ENCODE measurements around the gene POLR3E. TPM values are rescaled to one million over a fixed set of nuclear protein-coding genes. Genes with fewer than 3 reads are reported as not detected.

The POLR3E gene
- total RNA-seq, 1 experiment from 2014 or later: 95.2 TPM

GRCh38 chr16:22333457-22333994 lies 36.3 kb downstream of the POLR3E start:
- Mint-ChIP-seq H3K27me3 (ENCODE audit: unreplicated experiment) (no peaks in the 10 kb centered on the region), H3K36me3 (ENCODE audit: insufficient read depth, unreplicated experiment) (peaks cover 87% of the 10 kb centered on the region), H3K4me1 (ENCODE audit: low read depth, unreplicated experiment) (no peaks in the 10 kb centered on the region), H3K4me3 (ENCODE audit: low read depth, unreplicated experiment) (no peak overlapping the region), H3K27ac (ENCODE audit: unreplicated experiment) (no peak overlapping the region), H3K9me3 (ENCODE audit: low read depth, unreplicated experiment) (peaks cover 7% of the 10 kb centered on the region)
- CTCF ChIA-PET: interaction anchor here (0.7 kb wide), 2 partner anchors 61 to 69 kb away, joined by 3 to 4 read pairs; no protein-coding TSS in a partner anchor
- BruUV-seq (replicated peaks): no TSS peak
- TF ChIP-seq CTCF (IDR thresholded peaks at IDR 0.05; ENCODE audit: unreplicated experiment): no peak
- no peak for DNase-seq
- intact Hi-C loops (cut with micrococcal nuclease; ENCODE audit: unreplicated experiment): no loop called here

GRCh38 chr16:22335668-22336246 lies 38.5 kb downstream of the POLR3E start:
- CTCF ChIA-PET: interaction anchor here (0.7 kb wide), 1 partner anchor 17 kb away, joined by 3 read pairs; no protein-coding TSS in a partner anchor
- no peak for TF ChIP-seq CTCF (IDR thresholded peaks at IDR 0.05; ENCODE audit: unreplicated experiment)

GRCh38 chr16:22336581-22336980 lies 39.4 kb downstream of the POLR3E start:
- peaks cover 11% of the 10 kb centered on the region for H3K9me3 Mint-ChIP-seq (ENCODE audit: low read depth, unreplicated experiment)
- peaks cover 89% of the 10 kb centered on the region for H3K36me3 Mint-ChIP-seq (ENCODE audit: insufficient read depth, unreplicated experiment)
- no peak for TF ChIP-seq CTCF (IDR thresholded peaks at IDR 0.05; ENCODE audit: unreplicated experiment)
- BruUV-seq (replicated peaks): no TSS peak
- intact Hi-C loops (cut with micrococcal nuclease; ENCODE audit: unreplicated experiment): no loop called here
- DNase-seq: no peak
- H3K27ac Mint-ChIP-seq (ENCODE audit: unreplicated experiment): no peak overlapping the region
- no peaks in the 10 kb centered on the region for H3K27me3 Mint-ChIP-seq (ENCODE audit: unreplicated experiment)
- H3K4me1 Mint-ChIP-seq (ENCODE audit: low read depth, unreplicated experiment): no peaks in the 10 kb centered on the region
- CTCF ChIA-PET: interaction anchor here (0.7 kb wide), 1 partner anchor 16 kb away, joined by 3 read pairs; no protein-coding TSS in a partner anchor
- no peak overlapping the region for H3K4me3 Mint-ChIP-seq (ENCODE audit: low read depth, unreplicated experiment)

More at GRCh38 chr16:22335668-22336246, 38.5 kb downstream of the POLR3E start:
- H3K36me3 Mint-ChIP-seq (ENCODE audit: insufficient read depth, unreplicated experiment): peaks cover 87% of the 10 kb centered on the region
- no peak for DNase-seq
- H3K9me3 Mint-ChIP-seq (ENCODE audit: low read depth, unreplicated experiment): peaks cover 11% of the 10 kb centered on the region
- H3K27ac Mint-ChIP-seq (ENCODE audit: unreplicated experiment): no peak overlapping the region
- no TSS peak for BruUV-seq (replicated peaks)
- H3K4me3 Mint-ChIP-seq (ENCODE audit: low read depth, unreplicated experiment): no peak overlapping the region
- H3K4me1 Mint-ChIP-seq (ENCODE audit: low read depth, unreplicated experiment): no peaks in the 10 kb centered on the region
- intact Hi-C loops (cut with micrococcal nuclease; ENCODE audit: unreplicated experiment): no loop called here
- H3K27me3 Mint-ChIP-seq (ENCODE audit: unreplicated experiment): no peaks in the 10 kb centered on the region

GRCh38 chr16:22337045-22337444 lies 39.8 kb downstream of the POLR3E start:
- Mint-ChIP-seq H3K27me3 (ENCODE audit: unreplicated experiment) (no peaks in the 10 kb centered on the region), H3K4me1 (ENCODE audit: low read depth, unreplicated experiment) (no peaks in the 10 kb centered on the region), H3K27ac (ENCODE audit: unreplicated experiment) (no peak overlapping the region), H3K36me3 (ENCODE audit: insufficient read depth, unreplicated experiment) (peaks cover 90% of the 10 kb centered on the region), H3K4me3 (ENCODE audit: low read depth, unreplicated experiment) (no peak overlapping the region), H3K9me3 (ENCODE audit: low read depth, unreplicated experiment) (peaks cover 11% of the 10 kb centered on the region)
- no TSS peak for BruUV-seq (replicated peaks)
- DNase-seq: no peak
- CTCF ChIA-PET: no interaction called here
- no peak for TF ChIP-seq CTCF (IDR thresholded peaks at IDR 0.05; ENCODE audit: unreplicated experiment)
- intact Hi-C loops (cut with micrococcal nuclease; ENCODE audit: unreplicated experiment): loop anchor here (1.0 kb wide), 1 partner anchor 8 kb away; no protein-coding TSS in a partner anchor

Measured in Calu3 (cell line).